ENCODE data around the gene AQP3. TPM values are rescaled to one million over a fixed set of nuclear protein-coding genes. Genes with fewer than 3 reads are reported as not detected.
A peak's percentile ranks its signal among the peaks of the same experiment; 100 is the strongest.

Gene AQP3
- total and polyA plus RNA-seq, 2 of the 13 experiments (the other 11 are each of a cell fraction or from before 2014, with no cell fraction given): 1.4 to 5.5 TPM

GRCh38 chr9:33446240-33446945, 1.0 kb downstream of the AQP3 start (continued):
- TF ChIP-seq MYC (CRISPR knock-in tag; IDR thresholded peaks at IDR 0.05; ENCODE audit: borderline replicate concordance) (no peak), ZBTB8A (CRISPR knock-in tag; IDR thresholded peaks at IDR 0.05; ENCODE audit: borderline replicate concordance, low read depth) (no peak), JUN (CRISPR knock-in tag; IDR thresholded peaks at IDR 0.05) (no peak), ZNF749 (CRISPR knock-in tag; IDR thresholded peaks at IDR 0.05; ENCODE audit: borderline replicate concordance) (0 out of 2 replicates have a peak, but pooled peaks have one; percentile 2), MAX (IDR thresholded peaks at IDR 0.05) (peak; percentile 65), SAP130 (CRISPR knock-in tag; IDR thresholded peaks at IDR 0.05; ENCODE audit: low read depth) (no peak), ZFX (CRISPR knock-in tag; IDR thresholded peaks at IDR 0.05; ENCODE audit: low read depth) (peak; percentile 44)

- H2AFZ ChIP-seq (ENCODE audit: low read length): no peak overlapping the region
- H4K20me1 ChIP-seq (ENCODE audit: insufficient read depth, low read length): no peaks in the 10 kb centered on the region
- H3K27me3 ChIP-seq (ENCODE audit: control insufficient read depth in 1 of 2, insufficient read depth in 2 of 2, low read length in 2 of 2): peaks cover 8 to 48% of the 10 kb centered on the region in 2 experiments
- no peaks in the 10 kb centered on the region for H3K79me2 ChIP-seq (ENCODE audit: insufficient read depth, low read length)
- ATAC-seq (no peak), FAIRE-seq (no peak), DNase-seq (ENCODE audit: low spot score) (no peak)
- 20% methylated on average over 11 of the region's 11 CpGs for WGBS (ENCODE audit: low lambda C conversion rate)
- BruUV-seq (replicated peaks): no TSS peak
- peak overlapping the region; percentile 5; the same call in 1 of the 2 replicates for H3K4me2 ChIP-seq (ENCODE audit: low read depth, low read length)
- in situ Hi-C loops (cut with HindIII; ENCODE audit: extremely low pct_ligation_motif_present, low pct_unique_long_range_greater_than_20kb): loop anchor here (5.0 kb wide), 1 partner anchor 38 kb away; no protein-coding TSS in a partner anchor
- intact Hi-C loops (cut with micrococcal nuclease; ENCODE audit: unreplicated experiment): loop anchor here (2.0 kb wide), 1 partner anchor 43 kb away; the partner anchor contains the start of gene AQP7
- H3K9me3 ChIP-seq (ENCODE audit: low read length): no peaks in the 10 kb centered on the region
- ChIA-PET CTCF (ENCODE audit: low intra/inter-chr PET ratio, low total read pairs) (no interaction called here), POLR2A (no interaction called here)
- no peak overlapping the region for H3K27ac ChIP-seq (ENCODE audit: extremely low read length, insufficient read depth, low read length)
- peak overlapping the region in 1 of 3 experiments; percentile 40; a peak in 3 of 6 replicates for H3K4me3 ChIP-seq (replicated peaks in 1 of 3; ENCODE audit: insufficient read depth in 1 of 3, low read depth in 2 of 3, low read length in 3 of 3)
- H3K4me1 ChIP-seq (ENCODE audit: insufficient read depth, low read length): peaks cover 66% of the 10 kb centered on the region
- H3K9ac ChIP-seq (ENCODE audit: insufficient read depth, low read depth, low read length): no peak overlapping the region
- no peaks in the 10 kb centered on the region for H3K36me3 ChIP-seq (replicated peaks in 1 of 2; ENCODE audit: control insufficient read depth in 1 of 2, insufficient read depth in 2 of 2, low read length in 2 of 2)
- no peak for TF ChIP-seq RERE (CRISPR knock-in tag; IDR thresholded peaks at IDR 0.05; ENCODE audit: low read depth)
- TF ChIP-seq MED8 (CRISPR knock-in tag; IDR thresholded peaks at IDR 0.05; ENCODE audit: insufficient replicate concordance): no peak
- no peak for TF ChIP-seq ZNF44 (CRISPR knock-in tag; IDR thresholded peaks at IDR 0.05)
- no peak for TF ChIP-seq KLF15 (CRISPR knock-in tag; IDR thresholded peaks at IDR 0.05; ENCODE audit: borderline replicate concordance)
- no peak for TF ChIP-seq XRCC5 (optimal IDR thresholded peaks at IDR 0.05; ENCODE audit: low read length)
- TF ChIP-seq ZNF782 (CRISPR knock-in tag; IDR thresholded peaks at IDR 0.05; ENCODE audit: borderline replicate concordance): no peak
- no peak for TF ChIP-seq ZNF33A (CRISPR knock-in tag; IDR thresholded peaks at IDR 0.05; ENCODE audit: borderline replicate concordance)
Measured at GRCh38 chr9:33445389-33446239, 1.8 kb downstream of the AQP3 start.

Measured in HepG2 (cell line).